OCI-LY3 (cell line): ENCODE data around the gene APOBEC3B.

Source experiments
- EZH2phosphoT487 ChIP-seq: fragments of 200-600 bp; shearing (Covaris generic); IDR thresholded peaks from 2 replicates; pipeline ENCODE4 v1.6.1; 2018; ENCODE audit warnings: antibody characterized with exemption, mixed run types, low read depth
- TF ChIP-seq, protein P1 (sequence below): fragments of 200-600, 300-600 bp; sonication (generic); IDR thresholded peaks from 2 replicates; pipeline ENCODE4 v1.5.1; 2014; ENCODE audit warnings: antibody characterized with exemption, low read length, low read depth

GRCh38 chr22:39012533-39013511, 30.7 kb downstream of the APOBEC3B start:
- TF ChIP-seq, protein P1, sequence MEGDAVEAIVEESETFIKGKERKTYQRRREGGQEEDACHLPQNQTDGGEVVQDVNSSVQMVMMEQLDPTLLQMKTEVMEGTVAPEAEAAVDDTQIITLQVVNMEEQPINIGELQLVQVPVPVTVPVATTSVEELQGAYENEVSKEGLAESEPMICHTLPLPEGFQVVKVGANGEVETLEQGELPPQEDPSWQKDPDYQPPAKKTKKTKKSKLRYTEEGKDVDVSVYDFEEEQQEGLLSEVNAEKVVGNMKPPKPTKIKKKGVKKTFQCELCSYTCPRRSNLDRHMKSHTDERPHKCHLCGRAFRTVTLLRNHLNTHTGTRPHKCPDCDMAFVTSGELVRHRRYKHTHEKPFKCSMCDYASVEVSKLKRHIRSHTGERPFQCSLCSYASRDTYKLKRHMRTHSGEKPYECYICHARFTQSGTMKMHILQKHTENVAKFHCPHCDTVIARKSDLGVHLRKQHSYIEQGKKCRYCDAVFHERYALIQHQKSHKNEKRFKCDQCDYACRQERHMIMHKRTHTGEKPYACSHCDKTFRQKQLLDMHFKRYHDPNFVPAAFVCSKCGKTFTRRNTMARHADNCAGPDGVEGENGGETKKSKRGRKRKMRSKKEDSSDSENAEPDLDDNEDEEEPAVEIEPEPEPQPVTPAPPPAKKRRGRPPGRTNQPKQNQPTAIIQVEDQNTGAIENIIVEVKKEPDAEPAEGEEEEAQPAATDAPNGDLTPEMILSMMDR = no peak
- no peak for TF ChIP-seq EZH2phosphoT487
